Type B pancreatic cell (in vitro differentiated cells): ENCODE data around the gene PHF1. TPM values are rescaled to one million over a fixed set of nuclear protein-coding genes. Genes with fewer than 3 reads are reported as not detected.
A peak's percentile ranks its signal among the peaks of the same experiment; 100 is the strongest.

Source experiments
- DNase-seq: peaks from one replicate; pipeline ENCODE4 v3.0.0; 2021; ENCODE audit warnings: mixed read lengths; ENCODE audit not compliant: unreplicated experiment; ENCODE audit errors: extremely low spot score
- H3K27ac Mint-ChIP-seq: 2 replicates; pipeline ENCODE4 v1.8.0; 2021; ENCODE audit warnings: mild to moderate bottlenecking, mixed read lengths
- H3K27me3 Mint-ChIP-seq: 2 replicates; pipeline ENCODE4 v1.8.0; 2021; ENCODE audit warnings: mixed read lengths
- H3K36me3 Mint-ChIP-seq: 2 replicates; pipeline ENCODE4 v1.8.0; 2021; ENCODE audit warnings: mixed read lengths
- H3K4me1 Mint-ChIP-seq: one replicate; pipeline ENCODE4 v1.8.0; 2021; ENCODE audit warnings: mixed read lengths; ENCODE audit not compliant: unreplicated experiment
- H3K4me3 Mint-ChIP-seq: 2 replicates; pipeline ENCODE4 v1.8.0; 2021; ENCODE audit warnings: mild to moderate bottlenecking, mixed read lengths
- H3K9me3 Mint-ChIP-seq: 2 replicates; pipeline ENCODE4 v1.8.0; 2021; ENCODE audit warnings: mixed read lengths
- CTCF ChIP-seq: fragments of 200-600 bp; sonication (generic); conservative IDR thresholded peaks from 2 replicates; pipeline ENCODE4 v1.5.0; 2021; ENCODE audit warnings: antibody characterized with exemption, mild to moderate bottlenecking
- total RNA-seq: library from RNA; stranded (reverse); gene quantifications from 2 replicates; pipeline ENCODE4 v1.2.1, GENCODE V29; 2021; ENCODE audit warnings: low replicate concordance

PHF1 gene
- total RNA-seq, 1 donor from 2014 or later, result 49.6 TPM

GRCh38 chr6:33416386-33417127 is 5.7 kb downstream of the PHF1 start:
- Mint-ChIP-seq H3K36me3 (peaks cover 10% of the 10 kb centered on the region), H3K9me3 (no peaks in the 10 kb centered on the region), H3K4me3 (peak overlapping the region; percentile 96), H3K27me3 (peaks cover 8% of the 10 kb centered on the region), H3K4me1 (peaks cover 62% of the 10 kb centered on the region), H3K27ac (peak overlapping the region; percentile 99)
- DNase-seq, result no peak
- no peak for TF ChIP-seq CTCF

DNA sequence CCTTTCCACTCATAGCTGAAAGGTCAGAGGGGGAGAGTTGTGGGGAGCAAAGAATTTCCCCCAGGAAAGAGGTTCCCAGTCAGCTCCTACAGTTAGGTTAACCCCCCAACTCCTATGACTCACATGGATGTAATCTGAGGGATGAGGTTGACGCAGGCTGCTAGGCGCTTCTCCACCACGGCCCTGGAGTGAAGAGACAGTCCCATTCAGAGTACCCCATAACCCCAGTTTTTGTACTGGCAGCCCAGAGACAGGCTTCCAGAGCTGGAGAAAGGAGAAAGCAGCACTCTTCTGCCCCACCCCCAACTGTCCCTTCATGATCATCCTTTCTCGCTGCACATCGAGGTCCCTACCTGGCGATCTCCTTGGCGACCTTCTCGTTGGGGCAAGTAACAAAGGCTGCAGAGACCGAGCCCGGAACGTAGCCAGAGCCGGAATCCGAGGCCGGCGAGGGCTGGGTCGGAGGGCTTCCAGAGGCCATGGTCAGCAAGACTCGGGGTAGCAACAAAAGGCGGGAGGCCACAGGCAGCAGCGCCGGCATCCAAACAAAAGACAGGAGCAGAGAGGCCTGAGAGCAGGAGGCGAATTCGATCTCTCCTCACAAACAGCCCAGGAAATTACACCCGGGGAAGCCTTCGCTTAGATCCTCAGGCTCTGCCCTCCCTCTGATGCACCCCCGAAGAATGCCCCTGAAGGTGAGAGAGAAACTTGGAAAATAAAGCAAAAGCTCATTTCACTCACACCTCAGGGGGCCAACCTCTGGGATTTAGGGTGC is 6.5 kb downstream of the PHF1 start:
- Mint-ChIP-seq H3K27me3 (peaks cover 8% of the 10 kb centered on the region), H3K36me3 (peaks cover 10% of the 10 kb centered on the region), H3K9me3 (no peaks in the 10 kb centered on the region), H3K27ac (peak overlapping the region; percentile 99), H3K4me1 (peaks cover 63% of the 10 kb centered on the region), H3K4me3 (peak overlapping the region; percentile 96)
- no peak for DNase-seq
- no peak for TF ChIP-seq CTCF

GRCh38 chr6:33417903-33418689 is 7.3 kb downstream of the PHF1 start, which contains the start of gene CUTA:
Gene CUTA, minus strand, starts transcription at chr6:33418107. Its CDS starts 107 bp downstream, at chr6:33418000.
- Mint-ChIP-seq H3K36me3 (peaks cover 14% of the 10 kb centered on the region), H3K4me1 (peaks cover 60% of the 10 kb centered on the region), H3K27ac (peak within 1 kb of the TSS; percentile 99), H3K27me3 (peaks cover 8% of the 10 kb centered on the region), H3K9me3 (no peaks in the 10 kb centered on the region), H3K4me3 (peak within 1 kb of the TSS; percentile 96)
- DNase-seq, result peak; percentile 98
- peak; percentile 49 for TF ChIP-seq CTCF

GRCh38 chr6:33418690-33419291 is 8.0 kb downstream of the PHF1 start:
- Mint-ChIP-seq H3K36me3 (peaks cover 18% of the 10 kb centered on the region), H3K4me1 (peaks cover 57% of the 10 kb centered on the region), H3K9me3 (no peaks in the 10 kb centered on the region), H3K27ac (peak overlapping the region; percentile 99), H3K4me3 (peak overlapping the region; percentile 96), H3K27me3 (peaks cover 8% of the 10 kb centered on the region)
- DNase-seq, result no peak
- no peak for TF ChIP-seq CTCF
